ENCODE results near the gene RAB15.

DNA sequence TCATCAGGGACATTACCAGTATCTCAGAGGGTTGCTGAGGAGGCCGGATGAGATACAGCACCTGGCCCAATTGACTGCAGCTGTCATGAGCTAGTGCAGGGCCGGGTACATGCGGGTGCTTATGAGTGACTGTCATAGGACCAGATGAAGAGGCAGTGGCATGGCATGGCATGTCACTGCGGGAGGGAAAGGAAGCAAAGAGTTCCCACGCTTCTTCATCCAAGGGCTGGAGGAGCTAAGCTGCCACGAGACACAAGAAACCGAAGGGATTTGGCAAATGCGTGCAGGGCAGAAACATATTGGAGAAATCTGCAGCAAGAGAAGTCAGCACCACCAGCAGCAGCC, 18.9 kb downstream of the RAB15 start:
- TF ChIP-seq EP300 (IDR thresholded peaks at IDR 0.05; ENCODE audit: borderline replicate concordance), result no peak
- TF ChIP-seq MAX (IDR thresholded peaks at IDR 0.05), result no peak
- no peak for TF ChIP-seq TAF1 (IDR thresholded peaks at IDR 0.05; ENCODE audit: low read depth)
- TF ChIP-seq CREB1 (IDR thresholded peaks at IDR 0.05; ENCODE audit: low read depth), result no peak
- TF ChIP-seq USF1 (IDR thresholded peaks at IDR 0.05), result no peak
- no peak for TF ChIP-seq RAD21 (IDR thresholded peaks at IDR 0.05; ENCODE audit: low read depth)
- no peak for TF ChIP-seq YY1 (IDR thresholded peaks at IDR 0.05; ENCODE audit: low read depth)
- TF ChIP-seq ZBTB7A (IDR thresholded peaks at IDR 0.05; ENCODE audit: low read depth), result no peak
- no peak for TF ChIP-seq TEAD4 (IDR thresholded peaks at IDR 0.05)

All from Ishikawa (cell line).